ENCODE results near the gene SMC3. TPM values are rescaled to one million over a fixed set of nuclear protein-coding genes. Genes with fewer than 3 reads are reported as not detected.
"Not testable (repeated sequence)": the region's sequence is repeated elsewhere in the genome, so short reads cannot be mapped to it uniquely, and the experiment has no call there.

SMC3 gene
- total and polyA plus RNA-seq, 10 donors, result 10.4 to 41.2 (median 33.8) TPM

- Histone ChIP-seq H3K9me3 (no peaks in the 10 kb centered on the region), H3K4me3 (no peak overlapping the region), H3K27me3 (replicated peaks in 1 of 7) (peaks cover 3 to 56% (median 16%) of the 10 kb centered on the region in 7 donors), H3K36me3 (no peaks in the 10 kb centered on the region), H3K27ac (no peak overlapping the region), H3K4me1 (peaks cover 0 to 9% (median 0%) of the 10 kb centered on the region in 6 donors)
- TF ChIP-seq POLR2AphosphoS5 (IDR thresholded peaks at IDR 0.05) (no peak), CTCF (IDR thresholded peaks at IDR 0.05 in 8 of 11, conservative IDR thresholded peaks at IDR 0.05 in 3 of 11) (no peak), POLR2A (IDR thresholded peaks at IDR 0.05) (no peak)
- WGBS, 5 donors, result 57 to 61% (median 58%) methylated on average over 10 of the region's 10 CpGs
- intact Hi-C loops (cut with DNase I; ENCODE audit: low total_unique reads), result no loop called here
- DNase-seq, result no peak
Observed at GRCh38 chr10:110637558-110638053, 70.1 kb downstream of the SMC3 start.

GRCh38 chr10:110638319-110638718 is 70.8 kb downstream of the SMC3 start:
- WGBS, 5 donors, result 79 to 90% (median 89%) methylated on average over 3 of the region's 3 CpGs
- DNase-seq, result no peak
- Histone ChIP-seq H3K36me3 (no peaks in the 10 kb centered on the region), H3K4me3 (no peak overlapping the region), H3K27ac (no peak overlapping the region), H3K4me1 (peaks cover 3 to 16% (median 5%) of the 10 kb centered on the region in 6 donors), H3K9me3 (no peaks in the 10 kb centered on the region), H3K27me3 (replicated peaks in 1 of 7) (peaks cover 3 to 63% (median 23%) of the 10 kb centered on the region in 7 donors)
- TF ChIP-seq POLR2A (IDR thresholded peaks at IDR 0.05), result no peak
- intact Hi-C loops (cut with DNase I; ENCODE audit: low total_unique reads), result no loop called here

GRCh38 chr10:110639046-110639445 is 71.6 kb downstream of the SMC3 start:
- H3K4me3 ChIP-seq; intact Hi-C loops (cut with DNase I; ENCODE audit: low total_unique reads): not testable (repeated sequence)

GRCh38 chr10:110639858-110640257 is 72.4 kb downstream of the SMC3 start:
- H3K4me3 ChIP-seq; H3K36me3 ChIP-seq; H3K27ac ChIP-seq; DNase-seq; H3K9me3 ChIP-seq; intact Hi-C loops (cut with DNase I; ENCODE audit: low total_unique reads): not testable (repeated sequence)
- WGBS, 5 donors, result 75 to 95% (median 81%) methylated on average over 5 to 6 of the region's 6 CpGs
- H3K27me3 ChIP-seq (replicated peaks in 1 of 7), result peaks cover 8 to 75% (median 38%) of the 10 kb centered on the region in 7 donors
- H3K4me1 ChIP-seq, result peaks cover 10 to 32% (median 21%) of the 10 kb centered on the region in 6 donors

More at GRCh38 chr10:110639046-110639445, 71.6 kb downstream of the SMC3 start:
- not testable (repeated sequence) for H3K36me3 ChIP-seq, H3K9me3 ChIP-seq, H3K27ac ChIP-seq, DNase-seq
- Histone ChIP-seq H3K4me1 (peaks cover 10 to 23% (median 13%) of the 10 kb centered on the region in 6 donors), H3K27me3 (replicated peaks in 1 of 7) (peaks cover 4 to 70% (median 30%) of the 10 kb centered on the region in 7 donors)
- WGBS, 5 donors, result 86 to 97% (median 92%) methylated on average over 6 of the region's 6 CpGs

GRCh38 chr10:110641256-110641655 is 73.8 kb downstream of the SMC3 start:
- no peak for DNase-seq
- TF ChIP-seq POLR2A (IDR thresholded peaks at IDR 0.05) (no peak), CTCF (IDR thresholded peaks at IDR 0.05 in 8 of 11, conservative IDR thresholded peaks at IDR 0.05 in 3 of 11) (no peak), POLR2AphosphoS5 (IDR thresholded peaks at IDR 0.05) (no peak)
- no peaks in the 10 kb centered on the region for H3K9me3 ChIP-seq
- intact Hi-C loops (cut with DNase I; ENCODE audit: low total_unique reads), result no loop called here
- 15 to 28% (median 17%) methylated on average over 5 of the region's 5 CpGs for WGBS, 5 donors
- peaks cover 8 to 89% (median 51%) of the 10 kb centered on the region in 7 donors for H3K27me3 ChIP-seq (replicated peaks in 1 of 7)
- no peak overlapping the region for H3K27ac ChIP-seq
- H3K4me1 ChIP-seq, result peaks cover 10 to 34% (median 22%) of the 10 kb centered on the region in 6 donors
- no peaks in the 10 kb centered on the region for H3K36me3 ChIP-seq
- H3K4me3 ChIP-seq, result no peak overlapping the region

Measured in spleen (tissue), 11 donors.